Right ventricle myocardium inferior (tissue), 1 donor: ENCODE data around the gene LONRF3. TPM values are rescaled to one million over a fixed set of nuclear protein-coding genes. Genes with fewer than 3 reads are reported as not detected.
"Not testable (repeated sequence)": the region's sequence is repeated elsewhere in the genome, so short reads cannot be mapped to it uniquely, and the experiment has no call there.

ENCODE experiments used
- ATAC-seq: fragments of 200-7000 bp; cut with Tn5 transposase; one replicate; pipeline ENCODE4 v1.9.1; 2020; ENCODE audit warnings: mild to moderate bottlenecking, moderate library complexity
- DNase-seq: peaks from one replicate; pipeline ENCODE4 v3.0.0; 2021; ENCODE audit errors: missing footprints
- intact Hi-C: fragments of 100-400 bp; cut with DNase I; formaldehyde crosslinking; loops from one replicate; pipeline ENCODE4 v1.11.0; 2022
- total RNA-seq: library from RNA; stranded (reverse); fragmentation: NEBNext Ultra II Directional; extraction: Animal tissue kit (Norgen Biotek cat#: 25700); gene quantifications from one replicate; pipeline ENCODE4 v1.2.1, GENCODE V29; 2021
- donor health status: DM: no; HTN: yes; CAD: no; lungs with severe emphysema.

Gene LONRF3
- total RNA-seq, 1 donor from 2014 or later = 3.0 TPM

DNA sequence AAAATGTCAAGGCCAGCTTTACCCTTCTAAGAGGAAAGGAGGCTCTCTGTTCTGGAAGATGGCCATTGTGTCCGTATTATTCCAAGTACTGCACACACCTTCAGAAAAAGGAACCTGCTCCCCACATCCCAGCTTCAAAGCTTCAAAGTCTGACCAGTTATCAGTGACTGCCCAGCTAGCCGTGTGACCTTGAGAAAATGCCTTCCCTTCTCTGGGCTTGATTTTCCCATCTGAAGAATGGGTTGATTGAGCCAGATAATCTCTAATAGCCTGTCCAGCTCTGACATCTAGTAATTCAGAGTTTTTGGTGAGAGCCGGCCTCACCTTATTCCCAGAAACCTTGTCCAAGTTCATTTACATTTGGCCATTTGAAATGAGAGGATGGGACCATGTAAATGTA, 3.0 kb downstream of the LONRF3 start:
- DNase-seq (no peak), ATAC-seq (no peak)
- intact Hi-C loops = loop anchor here (10.0 kb wide), 1 partner anchor 133 kb away; no protein-coding TSS in a partner anchor

DNA sequence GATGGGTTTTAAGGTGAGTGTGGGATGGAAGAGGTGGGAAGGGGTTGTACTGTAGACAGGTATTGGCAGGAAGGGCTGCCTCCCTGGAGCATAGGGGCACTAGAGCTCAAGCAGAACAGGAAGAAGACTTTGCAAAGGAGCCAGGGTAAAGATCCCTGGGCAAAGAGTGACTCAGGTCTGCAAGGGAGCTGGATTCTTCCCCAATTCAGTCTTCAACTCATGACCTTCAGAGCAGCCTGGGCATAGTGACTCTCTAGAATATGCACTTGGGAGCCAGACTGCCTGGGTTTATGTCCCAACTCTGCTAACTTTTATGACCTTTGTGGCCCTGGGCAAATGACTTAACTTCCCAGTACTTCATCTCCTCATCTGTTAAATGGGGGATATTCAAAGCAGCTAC, 4.0 kb downstream of the LONRF3 start:
- DNase-seq (no peak), ATAC-seq (no peak)
- intact Hi-C loops = loop anchor here (10.0 kb wide), 1 partner anchor 134 kb away; no protein-coding TSS in a partner anchor

GRCh38 chrX:118980761-118981160, 6.3 kb downstream of the LONRF3 start:
- DNase-seq = no peak
- intact Hi-C loops = no loop called here
- no peak for ATAC-seq

- no peak for DNase-seq
- intact Hi-C loops = no loop called here
- ATAC-seq = no peak
These were observed 9.1 kb downstream of the LONRF3 start for GRCh38 chrX:118983513-118983912.

- DNase-seq (no peak), ATAC-seq (no peak)
- intact Hi-C loops = no loop called here
These were observed 14.5 kb downstream of the LONRF3 start for GRCh38 chrX:118988911-118989310.

GRCh38 chrX:118989886-118990285, 15.5 kb downstream of the LONRF3 start:
- DNase-seq = no peak
- no peak for ATAC-seq
- intact Hi-C loops = no loop called here

GRCh38 chrX:118990512-118991227, 16.3 kb downstream of the LONRF3 start:
- intact Hi-C loops = no loop called here
- ATAC-seq = no peak
- no peak for DNase-seq

- ATAC-seq, intact Hi-C loops, DNase-seq: not testable (repeated sequence)
These were observed 18.2 kb downstream of the LONRF3 start for GRCh38 chrX:118992441-118993121.

DNA sequence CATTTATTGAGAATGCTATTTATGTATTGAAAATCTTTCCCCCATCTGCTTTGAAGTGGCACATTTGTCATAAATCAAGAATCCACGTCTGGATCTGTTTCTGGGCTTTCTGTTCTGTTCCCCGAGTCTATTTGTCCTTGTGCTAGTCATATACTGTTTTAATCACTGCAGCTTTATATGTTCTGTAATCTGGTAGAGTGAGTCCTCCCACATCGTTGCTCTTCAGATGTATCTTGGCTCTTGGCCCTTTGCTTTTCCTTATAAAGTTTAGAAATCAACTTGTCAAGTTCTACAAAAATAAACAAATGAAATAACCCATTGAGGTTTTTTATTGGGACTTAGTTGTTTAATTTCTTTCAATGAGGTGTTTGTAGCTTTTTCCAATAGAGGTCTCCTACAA, 29.0 kb downstream of the LONRF3 start:
- intact Hi-C loops = no loop called here
- ATAC-seq = no peak

DNA sequence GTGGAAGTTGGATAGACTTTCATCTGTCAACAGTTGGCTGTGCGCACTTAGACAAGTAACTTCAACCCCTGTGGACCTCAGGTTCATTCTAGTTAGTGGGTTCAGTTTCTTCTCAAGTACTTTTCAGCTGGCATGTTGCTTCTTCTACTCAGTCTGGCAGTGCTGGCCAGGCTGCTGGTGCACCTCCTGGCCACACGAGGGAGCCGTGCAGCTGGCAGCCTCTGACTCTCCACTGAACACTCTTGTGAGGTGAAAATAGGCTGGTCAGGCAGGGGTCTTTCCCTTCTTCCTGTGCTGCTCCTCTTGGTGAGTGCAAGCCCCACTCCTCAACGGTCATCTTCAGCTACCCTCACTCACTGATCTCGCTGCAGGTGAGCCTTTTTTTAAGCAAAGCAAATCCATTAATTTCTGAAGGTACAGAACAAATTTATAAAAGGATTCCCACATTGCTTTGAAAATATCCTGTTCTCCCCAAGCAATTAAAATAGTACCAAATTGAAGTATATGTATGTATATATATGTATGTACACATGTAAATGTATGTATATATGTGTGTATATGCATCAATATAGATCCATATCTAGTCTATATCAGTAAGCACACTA, 30.6 kb downstream of the LONRF3 start:
- DNase-seq = no peak
- ATAC-seq = peak; percentile 72
- intact Hi-C loops = loop anchor here (2.0 kb wide), 2 partner anchors 62 to 158 kb away; no protein-coding TSS in a partner anchor

More for the DNA sequence above, 29.0 kb downstream of the LONRF3 start:
- DNase-seq = no peak

- DNase-seq = no peak
- intact Hi-C loops = no loop called here
- no peak for ATAC-seq
These were observed 32.9 kb downstream of the LONRF3 start for GRCh38 chrX:119007189-119007770.

- ATAC-seq (no peak), DNase-seq (no peak)
- intact Hi-C loops = no loop called here
These were observed 33.8 kb downstream of the LONRF3 start for GRCh38 chrX:119008110-119008744.

DNA sequence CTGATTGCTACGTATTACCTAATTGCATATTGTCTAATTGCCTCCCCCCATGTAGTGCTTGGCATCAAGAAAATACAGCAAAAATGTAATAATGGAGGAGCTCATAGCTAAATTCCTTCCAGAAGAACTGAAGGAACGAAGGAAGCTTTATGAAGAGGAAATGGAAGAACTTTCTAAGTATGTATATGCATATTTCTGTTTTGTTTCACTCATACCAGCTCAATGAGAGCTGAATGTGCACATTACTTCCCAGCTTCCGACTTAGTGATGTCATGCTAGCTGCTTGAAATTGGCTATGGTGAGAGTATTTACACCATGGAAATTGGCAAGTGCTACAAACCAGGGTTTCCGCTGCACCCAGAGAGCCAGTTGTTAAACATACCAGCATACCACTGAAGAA, 34.7 kb downstream of the LONRF3 start:
- DNase-seq (no peak), ATAC-seq (no peak)
- intact Hi-C loops = no loop called here

- ATAC-seq (no peak), DNase-seq (no peak)
- intact Hi-C loops = no loop called here
These were observed 36.1 kb downstream of the LONRF3 start for GRCh38 chrX:119010491-119010890.

DNA sequence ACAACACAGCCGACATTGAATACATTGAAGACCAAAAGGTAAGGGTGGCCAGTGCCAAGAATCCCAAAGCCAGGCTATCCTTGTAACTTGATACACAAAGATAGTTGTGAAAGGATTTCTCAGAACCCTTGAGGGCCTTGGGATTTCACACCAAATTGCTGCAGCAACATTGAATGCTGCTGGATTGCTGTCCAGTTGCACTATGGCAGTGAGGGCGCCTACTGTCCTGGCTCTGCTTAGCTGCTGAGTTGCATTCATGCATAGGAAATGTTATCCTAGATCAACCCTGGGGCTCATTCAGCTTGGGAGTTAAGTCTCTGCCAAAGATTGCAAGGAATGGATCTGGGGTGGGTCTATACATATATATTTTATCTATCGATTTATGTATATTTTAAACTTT, 38.7 kb downstream of the LONRF3 start:
- ATAC-seq (no peak), DNase-seq (no peak)
- intact Hi-C loops = no loop called here

- DNase-seq (peak; percentile 78), ATAC-seq (no peak)
- intact Hi-C loops = no loop called here
These were observed 41.2 kb downstream of the LONRF3 start for GRCh38 chrX:119015407-119016237.

DNA sequence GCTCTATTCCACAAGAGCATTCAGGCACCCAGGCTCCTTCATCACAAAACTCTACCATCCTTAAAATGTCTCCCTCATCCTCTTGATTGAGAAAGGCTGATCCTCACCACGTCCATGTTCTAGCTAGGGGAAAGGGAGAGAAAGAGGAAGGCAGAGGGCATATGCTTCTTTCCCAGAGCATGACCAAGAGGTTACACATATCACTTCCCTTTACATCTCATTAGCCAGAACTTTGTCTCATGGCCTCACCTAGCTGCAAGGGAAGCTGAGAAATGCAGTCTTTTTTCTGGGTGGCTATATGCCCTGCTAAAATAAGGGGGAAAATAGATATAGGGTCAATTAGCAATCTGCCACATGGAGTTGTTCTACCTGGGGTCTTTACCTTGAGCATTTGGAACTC, 42.7 kb downstream of the LONRF3 start:
- DNase-seq (no peak), ATAC-seq (no peak)
- intact Hi-C loops = no loop called here

- intact Hi-C loops = no loop called here
- DNase-seq (no peak), ATAC-seq (no peak)
These were observed 51.5 kb downstream of the LONRF3 start for GRCh38 chrX:119025900-119026299.
